MCF 10A (cell line): Measurements from ENCODE around the gene ABLIM2. TPM values are rescaled to one million over a fixed set of nuclear protein-coding genes. Genes with fewer than 3 reads are reported as not detected.
A peak's percentile ranks its signal among the peaks of the same experiment; 100 is the strongest.

Experiments used
- BruUV-seq: library from RNA; stranded (reverse); fragments of 400-500 nt; replicated peaks from 2 replicates; lab custom pipeline; 2021; lab: Mats Ljungman, UMichigan
- CTCF ChIA-PET: fragments of 300-600 bp; sonication (Branson Sonifier 250); formaldehyde crosslinking; extraction: SDS; loops from one replicate; lab custom pipeline; 2021; ENCODE audit warnings: antibody characterized with exemption, inconsistent platforms; lab: Yijun Ruan, JAX
- POLR2A ChIA-PET: fragments of 300-600, 350-650 bp; sonication (Branson Sonifier 250); formaldehyde crosslinking; extraction: SDS; loops from one replicate; lab custom pipeline; 2020; ENCODE audit warnings: antibody characterized with exemption, inconsistent platforms; lab: Yijun Ruan, JAX
- DNase-seq: peaks from one replicate; pipeline ENCODE4 v3.0.0-alpha.2; 2018; ENCODE audit not compliant: unreplicated experiment
- H3K27ac Mint-ChIP-seq: one replicate; pipeline ENCODE4 v1.8.0; 2022; ENCODE audit warnings: mild to moderate bottlenecking, low read depth, mixed read lengths; ENCODE audit not compliant: unreplicated experiment
- H3K27me3 Mint-ChIP-seq: one replicate; pipeline ENCODE4 v1.8.0; 2022; ENCODE audit warnings: mixed read lengths; ENCODE audit not compliant: insufficient read depth, unreplicated experiment
- H3K36me3 Mint-ChIP-seq: one replicate; pipeline ENCODE4 v1.8.0; 2022; ENCODE audit warnings: mild to moderate bottlenecking, moderate library complexity, mixed read lengths; ENCODE audit not compliant: insufficient read depth, unreplicated experiment
- H3K4me1 Mint-ChIP-seq: one replicate; pipeline ENCODE4 v1.8.0; 2022; ENCODE audit warnings: mixed read lengths; ENCODE audit not compliant: insufficient read depth, unreplicated experiment
- H3K4me3 Mint-ChIP-seq: one replicate; pipeline ENCODE4 v1.8.0; 2022; ENCODE audit warnings: mild to moderate bottlenecking, moderate library complexity, mixed read lengths; ENCODE audit not compliant: unreplicated experiment
- H3K9me3 Mint-ChIP-seq: one replicate; pipeline ENCODE4 v1.8.0; 2022; ENCODE audit warnings: mixed read lengths; ENCODE audit not compliant: unreplicated experiment
- intact Hi-C: fragments of 100-400 bp; cut with micrococcal nuclease; formaldehyde crosslinking; loops from 2 replicates; pipeline ENCODE4 v1.14.1; 2022
- total RNA-seq: library from RNA; stranded (reverse); gene quantifications from 2 replicates; pipeline ENCODE4 v1.2.3, GENCODE V29; 2022
- TF ChIP-seq, protein P1 (sequence below): fragments of 200-600 bp; IDR thresholded peaks from one replicate; pipeline ENCODE4 v1.8.0; 2022; ENCODE audit warnings: antibody characterized with exemption, mild to moderate bottlenecking; ENCODE audit not compliant: unreplicated experiment

ABLIM2 gene
- total RNA-seq, 1 experiment from 2014 or later: 5.3 TPM

GRCh38 chr4:7929118-7929951 is 229.3 kb downstream of the ABLIM2 start:
- Mint-ChIP-seq H3K9me3 (no peaks in the 10 kb centered on the region), H3K4me3 (no peak overlapping the region), H3K27ac (peak overlapping the region; percentile 39), H3K36me3 (no peaks in the 10 kb centered on the region), H3K27me3 (no peaks in the 10 kb centered on the region), H3K4me1 (peaks cover 29% of the 10 kb centered on the region)
- ChIA-PET POLR2A (interaction anchor here (0.6 to 4.0 kb wide), 10 partner anchors 10 to 124 kb away, joined by 3 to 36 read pairs (median 3); partner anchors contain the start of gene AFAP1), CTCF (interaction anchor here (0.6 to 7.7 kb wide), 13 partner anchors 8 to 125 kb away, joined by 3 to 66 read pairs (median 5); partner anchors contain the start of gene AFAP1)
- peak; percentile 84 for DNase-seq
- intact Hi-C loops: loop anchor here (1.0 to 2.0 kb wide), 3 partner anchors 57 to 125 kb away; no protein-coding TSS in a partner anchor
- TF ChIP-seq, protein P1, sequence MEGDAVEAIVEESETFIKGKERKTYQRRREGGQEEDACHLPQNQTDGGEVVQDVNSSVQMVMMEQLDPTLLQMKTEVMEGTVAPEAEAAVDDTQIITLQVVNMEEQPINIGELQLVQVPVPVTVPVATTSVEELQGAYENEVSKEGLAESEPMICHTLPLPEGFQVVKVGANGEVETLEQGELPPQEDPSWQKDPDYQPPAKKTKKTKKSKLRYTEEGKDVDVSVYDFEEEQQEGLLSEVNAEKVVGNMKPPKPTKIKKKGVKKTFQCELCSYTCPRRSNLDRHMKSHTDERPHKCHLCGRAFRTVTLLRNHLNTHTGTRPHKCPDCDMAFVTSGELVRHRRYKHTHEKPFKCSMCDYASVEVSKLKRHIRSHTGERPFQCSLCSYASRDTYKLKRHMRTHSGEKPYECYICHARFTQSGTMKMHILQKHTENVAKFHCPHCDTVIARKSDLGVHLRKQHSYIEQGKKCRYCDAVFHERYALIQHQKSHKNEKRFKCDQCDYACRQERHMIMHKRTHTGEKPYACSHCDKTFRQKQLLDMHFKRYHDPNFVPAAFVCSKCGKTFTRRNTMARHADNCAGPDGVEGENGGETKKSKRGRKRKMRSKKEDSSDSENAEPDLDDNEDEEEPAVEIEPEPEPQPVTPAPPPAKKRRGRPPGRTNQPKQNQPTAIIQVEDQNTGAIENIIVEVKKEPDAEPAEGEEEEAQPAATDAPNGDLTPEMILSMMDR: peak; percentile 43
- BruUV-seq: no TSS peak

GRCh38 chr4:7928711-7929110 is 229.9 kb downstream of the ABLIM2 start:
- TF ChIP-seq, protein P1: no peak
- Mint-ChIP-seq H3K4me1 (peaks cover 22% of the 10 kb centered on the region), H3K27ac (peak overlapping the region; percentile 39), H3K36me3 (no peaks in the 10 kb centered on the region), H3K4me3 (no peak overlapping the region), H3K9me3 (no peaks in the 10 kb centered on the region), H3K27me3 (no peaks in the 10 kb centered on the region)
- ChIA-PET CTCF (interaction anchor here (0.7 to 7.7 kb wide), 11 partner anchors 9 to 509 kb away, joined by 3 to 66 read pairs (median 6); partner anchors contain the start of gene AFAP1), POLR2A (interaction anchor here (3.0 to 4.0 kb wide), 2 partner anchors 11 to 123 kb away, joined by 10 to 36 read pairs; partner anchors contain the start of gene AFAP1)
- no peak for DNase-seq
- intact Hi-C loops: loop anchor here (1.0 to 2.0 kb wide), 3 partner anchors 58 to 124 kb away; no protein-coding TSS in a partner anchor
- no TSS peak for BruUV-seq

- no peaks in the 10 kb centered on the region for H3K36me3 Mint-ChIP-seq
These were observed 231.8 kb downstream of the ABLIM2 start for GRCh38 chr4:7926822-7927221.

More at GRCh38 chr4:7926822-7927221, 231.8 kb downstream of the ABLIM2 start:
- Mint-ChIP-seq H3K4me1 (peaks cover 21% of the 10 kb centered on the region), H3K27me3 (no peaks in the 10 kb centered on the region), H3K9me3 (no peaks in the 10 kb centered on the region), H3K27ac (no peak overlapping the region), H3K4me3 (no peak overlapping the region)
- intact Hi-C loops: no loop called here
- no peak for DNase-seq
- TF ChIP-seq, protein P1: no peak
- CTCF ChIA-PET: interaction anchor here (1.0 to 7.7 kb wide), 5 partner anchors 10 to 122 kb away, joined by 3 to 66 read pairs (median 13); no protein-coding TSS in a partner anchor
- BruUV-seq: no TSS peak
- POLR2A ChIA-PET: interaction anchor here (0.7 kb wide), 1 partner anchor 598 kb away, joined by 3 read pairs; no protein-coding TSS in a partner anchor
